ENCODE results near the gene ZC3H10. TPM values are rescaled to one million over a fixed set of nuclear protein-coding genes. Genes with fewer than 3 reads are reported as not detected.
A peak's percentile ranks its signal among the peaks of the same experiment; 100 is the strongest.

Gene ZC3H10
- total and polyA plus RNA-seq, 2 of the 13 experiments (the other 11 are each of a cell fraction or from before 2014, with no cell fraction given) = 0.70 to 2.3 TPM

- TF ChIP-seq NR0B2 (CRISPR knock-in tag; IDR thresholded peaks at IDR 0.05) = no peak
- no peak for TF ChIP-seq ZNF326 (CRISPR knock-in tag; IDR thresholded peaks at IDR 0.05; ENCODE audit: borderline replicate concordance)
- TF ChIP-seq NONO (IDR thresholded peaks at IDR 0.05) = no peak
- no peak for TF ChIP-seq NONO (CRISPR knock-in tag; conservative IDR thresholded peaks at IDR 0.05)
- no peak for TF ChIP-seq DMAP1 (CRISPR knock-in tag; IDR thresholded peaks at IDR 0.05)
These were observed 16.8 kb downstream of the ZC3H10 start (continued) for GRCh38 chr12:56134897-56135296.

GRCh38 chr12:56137853-56138571, 19.9 kb downstream of the ZC3H10 start:
- DNase-seq (ENCODE audit: low spot score) = no peak
- in situ Hi-C loops (cut with HindIII; ENCODE audit: extremely low pct_ligation_motif_present, low pct_unique_long_range_greater_than_20kb) (no loop called here), intact Hi-C loops (cut with micrococcal nuclease; ENCODE audit: unreplicated experiment) (no loop called here)
- Histone ChIP-seq H3K36me3 (replicated peaks in 1 of 2; ENCODE audit: control insufficient read depth in 1 of 2, insufficient read depth in 2 of 2, low read length in 2 of 2) (peaks cover 17 to 73% of the 10 kb centered on the region in 2 experiments), H3K27me3 (ENCODE audit: control insufficient read depth in 1 of 2, insufficient read depth in 2 of 2, low read length in 2 of 2) (no peaks in the 10 kb centered on the region), H3K9me3 (ENCODE audit: low read length) (no peaks in the 10 kb centered on the region), H3K79me2 (ENCODE audit: insufficient read depth, low read length) (no peaks in the 10 kb centered on the region), H4K20me1 (ENCODE audit: insufficient read depth, low read length) (no peaks in the 10 kb centered on the region), H3K4me2 (ENCODE audit: low read depth, low read length) (no peak overlapping the region), H2AFZ (ENCODE audit: low read length) (no peak overlapping the region), H3K4me1 (ENCODE audit: insufficient read depth, low read length) (no peaks in the 10 kb centered on the region), H3K27ac (ENCODE audit: extremely low read length, insufficient read depth, low read length) (no peak overlapping the region), H3K4me3 (replicated peaks in 1 of 3; ENCODE audit: insufficient read depth in 1 of 3, low read depth in 2 of 3, low read length in 3 of 3) (no peak overlapping the region), H3K9ac (ENCODE audit: insufficient read depth, low read depth, low read length) (no peak overlapping the region)
- ATAC-seq = no peak
- WGBS (ENCODE audit: low lambda C conversion rate) = 96% methylated on average over 13 of the region's 14 CpGs
- BruUV-seq (replicated peaks) = no TSS peak
- no peak for FAIRE-seq
- ChIA-PET CTCF (ENCODE audit: low intra/inter-chr PET ratio, low total read pairs) (no interaction called here), POLR2A (interaction anchor here (2.1 kb wide), 1 partner anchor 10 kb away, joined by 6 read pairs; the partner anchor contains the start of gene ESYT1)
- TF ChIP-seq RBFOX2 (IDR thresholded peaks at IDR 0.05; ENCODE audit: low read depth, low read length) = 0 out of 2 replicates have a peak, but pooled peaks have one; percentile 9
- TF ChIP-seq FOXK2 (IDR thresholded peaks at IDR 0.05) = no peak

Measured in HepG2 (cell line).